GM23248 (cell line): ENCODE results near the gene ZSCAN1.

Experiments
- EZH2 ChIP-seq: fragments of 200-600 bp; sonication (generic); IDR thresholded peaks from 2 replicates; pipeline ENCODE4 v1.6.1; 2018; ENCODE audit warnings: antibody characterized with exemption, mild to moderate bottlenecking; ENCODE audit not compliant: insufficient read depth, poor library complexity, severe bottlenecking
- EZH2phosphoT487 ChIP-seq: fragments of 200-600 bp; sonication (generic); IDR thresholded peaks from 2 replicates; pipeline ENCODE4 v1.6.1; 2018; ENCODE audit warnings: antibody characterized with exemption, moderate library complexity, mild to moderate bottlenecking, low read depth; ENCODE audit not compliant: insufficient read depth

DNA sequence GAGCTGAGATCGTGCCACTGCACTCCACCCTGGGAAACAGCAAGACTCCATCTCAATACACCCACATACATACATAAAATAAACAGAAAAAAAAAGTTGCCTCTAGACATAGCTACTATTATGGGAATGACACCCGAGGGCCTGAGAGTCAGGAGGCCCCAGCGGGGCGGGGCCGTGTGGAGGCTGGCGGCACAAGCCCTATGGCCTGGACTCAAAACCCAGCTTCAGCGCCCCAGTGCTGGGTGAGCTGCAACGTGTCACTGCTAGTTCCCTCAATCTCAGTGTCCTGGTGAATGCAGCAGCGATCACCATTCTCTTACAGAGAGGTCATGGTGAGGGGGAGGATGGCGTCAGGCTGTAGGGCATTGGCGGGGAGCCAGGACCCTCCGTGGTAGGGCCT, 9.2 kb upstream of the ZSCAN1 start:
- no peak for TF ChIP-seq EZH2
- TF ChIP-seq EZH2phosphoT487, result no peak
